Sigmoid colon (tissue), 7 donors: ENCODE data around the gene NHLRC1. TPM values are rescaled to one million over a fixed set of nuclear protein-coding genes. Genes with fewer than 3 reads are reported as not detected.

Experiments used
- DNase-seq: peaks from one replicate; pipeline ENCODE4 v3.0.0-alpha.2; 2019
- H3K27ac ChIP-seq, 4 donors: fragments of 200-600 bp; sonication (generic); one replicate each; pipeline ENCODE4 v1.5.1; 2016 to 2019; ENCODE audit warnings: mild to moderate bottlenecking in 1 of 4
- H3K27me3 ChIP-seq, 3 donors: fragments of 200-600 bp; sonication (generic); one replicate each; pipeline ENCODE4 v1.5.1; 2019; ENCODE audit warnings: mild to moderate bottlenecking in 1 of 3
- H3K36me3 ChIP-seq, 4 donors: fragments of 200-600 bp; sonication (generic); one replicate each; pipeline ENCODE4 v1.5.1; 2016 to 2019
- H3K4me1 ChIP-seq, 4 donors: fragments of 200-600 bp; sonication (generic); one replicate each; pipeline ENCODE4 v1.5.1; 2017 to 2019
- H3K4me3 ChIP-seq, 4 donors: fragments of 200-600 bp; sonication (generic); one replicate each; pipeline ENCODE4 v1.5.1; 2017 to 2019; ENCODE audit warnings: mild to moderate bottlenecking in 2 of 4, moderate library complexity in 1 of 4
- H3K9me3 ChIP-seq, 4 donors: fragments of 200-600 bp in 3 of 4; sonication (generic) in 3 of 4; one replicate each; pipeline versions ENCODE4 v1.5.1 to v1.6.1; 2013 to 2019
- CTCF ChIP-seq, 4 experiments: fragments of 450-650 bp in 3 of 4; fragments of 200-600 bp in 1 of 4; IDR thresholded peaks; one replicate each; pipeline ENCODE4 v1.5.1; 2016 to 2019; ENCODE audit warnings: antibody characterized with exemption in 4 of 4, mild to moderate bottlenecking in 3 of 4, moderate library complexity in 2 of 4
- EP300 ChIP-seq, 4 donors: sonication (generic); formaldehyde crosslinking; IDR thresholded peaks; one replicate each; pipeline ENCODE4 v1.6.1; 2017; ENCODE audit warnings: antibody characterized with exemption in 4 of 4
- POLR2A ChIP-seq, 2 donors: fragments of 450-650 bp; IDR thresholded peaks; one replicate each; pipeline ENCODE4 v1.6.1; 2016; ENCODE audit warnings: antibody characterized with exemption in 2 of 2, mild to moderate bottlenecking in 2 of 2, moderate library complexity in 2 of 2
- POLR2AphosphoS5 ChIP-seq, 4 donors: sonication (generic); formaldehyde crosslinking; IDR thresholded peaks; one replicate each; pipeline ENCODE4 v1.6.1; 2017; ENCODE audit warnings: antibody characterized with exemption in 4 of 4
- WGBS, 2 donors: extraction: QIAGEN DNeasy Blood & Tissue Kit; methylation state at CpG; one replicate each; pipeline ENCODE4 v1.1.7; 2013; 5-methylcytosine and 5-hydroxymethylcytosine counted together
- intact Hi-C: fragments of 100-400 bp; cut with DNase I; formaldehyde crosslinking; loops from one replicate; pipeline ENCODE4 v1.15.1; 2023
- polyA plus RNA-seq, 3 donors: library from polyadenylated mRNA; stranded (reverse); fragments of 200-250 nt; gene quantifications; one replicate each; pipeline ENCODE4 v1.2.3, GENCODE V29; 2013
- total RNA-seq, 4 donors: library from RNA; depleted of rRNA; stranded (reverse); fragments of >200 nt; gene quantifications; one replicate each; pipeline ENCODE4 v1.1.0, GENCODE V29; 2016
- donor health status: healthy with polysubstance abuse.
- donor health status: Bipolar disorder and iron deficiency.
- donor health status: healthy.

Gene NHLRC1
- total and polyA plus RNA-seq, 7 donors: 1.2 to 3.0 (median 1.5) TPM

- TF ChIP-seq POLR2A (IDR thresholded peaks at IDR 0.05) (no peak), EP300 (IDR thresholded peaks at IDR 0.05) (no peak), POLR2AphosphoS5 (IDR thresholded peaks at IDR 0.05) (no peak), CTCF (IDR thresholded peaks at IDR 0.05) (no peak)
- intact Hi-C loops: no loop called here
Observed at GRCh38 chr6:18102783-18103509, 19.5 kb downstream of the NHLRC1 start.

GRCh38 chr6:18101873-18102272, 20.6 kb downstream of the NHLRC1 start:
- H3K4me3 ChIP-seq: no peak overlapping the region
- H3K36me3 ChIP-seq: no peaks in the 10 kb centered on the region
- no peaks in the 10 kb centered on the region for H3K4me1 ChIP-seq
- 92 to 98% methylated on average over 2 of the region's 2 CpGs for WGBS, 2 donors
- no peaks in the 10 kb centered on the region for H3K27me3 ChIP-seq
- intact Hi-C loops: no loop called here
- no peak overlapping the region for H3K27ac ChIP-seq
- DNase-seq: no peak
- no peak for TF ChIP-seq POLR2A (IDR thresholded peaks at IDR 0.05)
- no peak for TF ChIP-seq POLR2AphosphoS5 (IDR thresholded peaks at IDR 0.05)
- TF ChIP-seq EP300 (IDR thresholded peaks at IDR 0.05): no peak
- TF ChIP-seq CTCF (IDR thresholded peaks at IDR 0.05): no peak
- H3K9me3 ChIP-seq: no peaks in the 10 kb centered on the region

More at GRCh38 chr6:18102783-18103509, 19.5 kb downstream of the NHLRC1 start:
- no peaks in the 10 kb centered on the region for H3K4me1 ChIP-seq
- no peaks in the 10 kb centered on the region for H3K36me3 ChIP-seq
- no peak overlapping the region for H3K4me3 ChIP-seq
- no peaks in the 10 kb centered on the region for H3K27me3 ChIP-seq
- no peak overlapping the region for H3K27ac ChIP-seq
- 92% methylated on average over 6 of the region's 6 CpGs for WGBS, 2 donors
- peaks cover 0 to 5% (median 4%) of the 10 kb centered on the region in 4 donors for H3K9me3 ChIP-seq
- DNase-seq: no peak

- no peaks in the 10 kb centered on the region for H3K9me3 ChIP-seq
- 77 to 87% methylated on average over 1 of the region's 1 CpG for WGBS, 2 donors
- TF ChIP-seq EP300 (IDR thresholded peaks at IDR 0.05) (no peak), POLR2AphosphoS5 (IDR thresholded peaks at IDR 0.05) (no peak), POLR2A (IDR thresholded peaks at IDR 0.05) (no peak), CTCF (IDR thresholded peaks at IDR 0.05) (no peak)
- H3K27me3 ChIP-seq: no peaks in the 10 kb centered on the region
- no peak for DNase-seq
- intact Hi-C loops: no loop called here
- no peak overlapping the region for H3K4me3 ChIP-seq
- no peaks in the 10 kb centered on the region for H3K4me1 ChIP-seq
- no peaks in the 10 kb centered on the region for H3K36me3 ChIP-seq
- H3K27ac ChIP-seq: no peak overlapping the region
Observed at GRCh38 chr6:18101271-18101670, 21.2 kb downstream of the NHLRC1 start.

GRCh38 chr6:18100296-18100695, 22.2 kb downstream of the NHLRC1 start:
- DNase-seq: no peak
- Histone ChIP-seq H3K4me1 (no peaks in the 10 kb centered on the region), H3K27me3 (no peaks in the 10 kb centered on the region), H3K27ac (no peak overlapping the region), H3K36me3 (no peaks in the 10 kb centered on the region), H3K4me3 (no peak overlapping the region), H3K9me3 (no peaks in the 10 kb centered on the region)
- 78 to 93% methylated on average over 3 of the region's 3 CpGs for WGBS, 2 donors
- no peak for TF ChIP-seq POLR2AphosphoS5 (IDR thresholded peaks at IDR 0.05)
- TF ChIP-seq POLR2A (IDR thresholded peaks at IDR 0.05): no peak
- no peak for TF ChIP-seq EP300 (IDR thresholded peaks at IDR 0.05)
- intact Hi-C loops: no loop called here

GRCh38 chr6:18099511-18099910, 23.0 kb downstream of the NHLRC1 start:
- Histone ChIP-seq H3K4me3 (no peak overlapping the region), H3K36me3 (no peaks in the 10 kb centered on the region), H3K27ac (no peak overlapping the region), H3K4me1 (no peaks in the 10 kb centered on the region), H3K9me3 (no peaks in the 10 kb centered on the region), H3K27me3 (no peaks in the 10 kb centered on the region)
- DNase-seq: no peak
- intact Hi-C loops: no loop called here
- WGBS, 2 donors: 82 to 94% methylated on average over 2 of the region's 2 CpGs
- TF ChIP-seq POLR2A (IDR thresholded peaks at IDR 0.05) (no peak), EP300 (IDR thresholded peaks at IDR 0.05) (no peak), CTCF (IDR thresholded peaks at IDR 0.05) (no peak), POLR2AphosphoS5 (IDR thresholded peaks at IDR 0.05) (no peak)
